GM12872 (cell line): Measurements from ENCODE around the gene PAH.

ENCODE experiments used
- CTCF ChIP-seq: IDR thresholded peaks from 3 replicates; pipeline ENCODE4 v1.5.1; 2011; ENCODE audit warnings: low read depth, mild to moderate bottlenecking, low read length, moderate library complexity; ENCODE audit not compliant: insufficient read depth

The PAH gene

GRCh38 chr12:102871014-102871413 is 46.0 kb downstream of the PAH start:
- no peak for TF ChIP-seq CTCF

GRCh38 chr12:102869571-102869970 is 47.5 kb downstream of the PAH start:
- no peak for TF ChIP-seq CTCF

GRCh38 chr12:102865821-102866615 is 51.0 kb downstream of the PAH start:
- no peak for TF ChIP-seq CTCF

- TF ChIP-seq CTCF, result no peak
Observed at GRCh38 chr12:102862486-102862885, 54.6 kb downstream of the PAH start.

- no peak for TF ChIP-seq CTCF
Observed at GRCh38 chr12:102851246-102851645, 65.8 kb downstream of the PAH start.

GRCh38 chr12:102849722-102850447 is 67.2 kb downstream of the PAH start:
- no peak for TF ChIP-seq CTCF

GRCh38 chr12:102848832-102849231 is 68.2 kb downstream of the PAH start:
- peak; percentile 24; the same call in 1 of the 3 replicates for TF ChIP-seq CTCF
